ENCODE results near the gene E2F8. TPM values are rescaled to one million over a fixed set of nuclear protein-coding genes. Genes with fewer than 3 reads are reported as not detected.

Gene E2F8
- total and polyA plus RNA-seq, 7 experiments from 2014 or later, result 0.17 to 25.4 TPM; not detected in 5

- Histone ChIP-seq H3K4me1 (ENCODE audit: control insufficient read depth in 2 of 2, insufficient read depth in 2 of 2, low read length in 2 of 2) (no peaks in the 10 kb centered on the region), H3K27me3 (ENCODE audit: control insufficient read depth in 2 of 2, insufficient read depth in 2 of 2, low read length in 2 of 2) (no peaks in the 10 kb centered on the region), H3K9me3 (ENCODE audit: control insufficient read depth in 2 of 3, low read length in 3 of 3) (no peaks in the 10 kb centered on the region), H3K4me3 (ENCODE audit: low read length) (no peak overlapping the region), H3K27ac (ENCODE audit: low read depth, low read length) (no peak overlapping the region), H3K36me3 (ENCODE audit: control insufficient read depth in 2 of 3, insufficient read depth in 3 of 3, low read length in 3 of 3) (no peaks in the 10 kb centered on the region)
- ATAC-seq, result no peak
- H3K4me1 Mint-ChIP-seq, result no peaks in the 10 kb centered on the region
- intact Hi-C loops (cut with micrococcal nuclease), result no loop called here
- CTCF ChIA-PET, result no interaction called here
- peaks cover 0 to 29% (median 11%) of the 10 kb centered on the region in 5 donors for H3K27me3 Mint-ChIP-seq
- H3K4me3 Mint-ChIP-seq, result no peak overlapping the region
- no peak for DNase-seq
- peaks cover 0 to 10% (median 0%) of the 10 kb centered on the region in 5 donors for H3K36me3 Mint-ChIP-seq
- POLR2A ChIA-PET, result no interaction called here
- no peak overlapping the region for H3K27ac Mint-ChIP-seq
- peaks cover 0 to 2% (median 0%) of the 10 kb centered on the region in 11 donors for H3K9me3 Mint-ChIP-seq
Measured at GRCh38 chr11:19218216-19218615, 22.5 kb downstream of the E2F8 start.

DNA sequence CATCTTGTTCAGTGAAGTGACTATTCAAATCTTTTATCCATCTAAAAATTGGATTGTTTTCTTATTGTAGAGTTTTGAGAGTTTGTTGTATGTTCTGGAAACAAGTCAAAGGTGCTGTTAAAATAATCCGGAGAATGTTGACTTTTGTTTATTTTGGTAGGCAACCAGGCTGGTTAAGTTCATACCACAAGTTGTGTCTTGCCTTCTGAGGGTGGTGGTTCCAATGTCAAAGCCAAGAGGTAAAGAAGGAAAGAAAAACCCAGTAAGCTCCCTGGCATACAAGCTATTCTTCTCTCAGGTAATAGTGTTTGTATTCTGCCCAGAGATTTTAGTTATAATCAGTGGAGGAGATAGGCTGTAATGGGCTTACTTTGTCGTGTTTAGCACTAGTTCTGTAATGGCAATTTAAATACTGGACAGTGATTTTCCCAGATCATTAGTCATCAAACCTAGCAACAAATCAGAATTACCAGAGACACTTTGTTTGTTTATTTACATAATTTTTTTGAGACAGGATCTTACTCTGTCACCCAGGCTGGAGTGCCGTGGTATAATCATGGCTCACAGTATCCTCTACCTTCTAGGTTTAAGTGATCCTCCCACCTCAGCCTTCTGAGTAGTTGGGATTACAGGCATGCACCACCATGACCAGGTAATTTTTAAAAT, 23.9 kb downstream of the E2F8 start:
- Histone ChIP-seq H3K4me1 (ENCODE audit: control insufficient read depth in 2 of 2, insufficient read depth in 2 of 2, low read length in 2 of 2) (no peaks in the 10 kb centered on the region), H3K4me3 (ENCODE audit: low read length) (no peak overlapping the region), H3K36me3 (ENCODE audit: control insufficient read depth in 2 of 3, insufficient read depth in 3 of 3, low read length in 3 of 3) (no peaks in the 10 kb centered on the region), H3K27ac (ENCODE audit: low read depth, low read length) (no peak overlapping the region), H3K9me3 (ENCODE audit: control insufficient read depth in 2 of 3, low read length in 3 of 3) (no peaks in the 10 kb centered on the region), H3K27me3 (ENCODE audit: control insufficient read depth in 2 of 2, insufficient read depth in 2 of 2, low read length in 2 of 2) (no peaks in the 10 kb centered on the region)
- ATAC-seq (no peak), DNase-seq (no peak)
- Mint-ChIP-seq H3K27me3 (peaks cover 0 to 36% (median 19%) of the 10 kb centered on the region in 5 donors), H3K36me3 (no peaks in the 10 kb centered on the region), H3K4me3 (no peak overlapping the region), H3K9me3 (peaks cover 0 to 2% (median 0%) of the 10 kb centered on the region in 11 donors), H3K27ac (no peak overlapping the region), H3K4me1 (no peaks in the 10 kb centered on the region)
- CTCF ChIA-PET, result no interaction called here
- intact Hi-C loops (cut with micrococcal nuclease), result no loop called here
- POLR2A ChIA-PET, result no interaction called here

DNA sequence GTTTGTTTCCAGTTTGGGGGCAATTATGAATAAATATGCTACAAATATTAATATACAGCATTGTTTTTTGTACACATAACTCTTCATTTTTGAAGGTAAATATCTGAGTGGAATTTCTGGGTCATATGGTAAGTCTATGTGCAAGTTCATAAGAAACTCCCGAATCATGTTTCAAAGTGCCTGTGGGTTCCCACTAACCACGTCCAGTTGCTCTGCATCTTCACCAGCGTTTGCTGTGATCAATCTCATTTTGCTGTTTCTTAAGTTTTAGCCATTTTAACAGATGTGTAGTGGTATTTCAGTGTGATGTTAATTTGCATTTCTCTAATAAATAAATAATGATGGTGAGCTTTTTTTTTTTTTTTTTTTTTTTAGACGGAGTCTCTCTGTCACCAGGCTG, 24.7 kb downstream of the E2F8 start:
- Histone ChIP-seq H3K27ac (ENCODE audit: low read depth, low read length) (no peak overlapping the region), H3K4me1 (ENCODE audit: control insufficient read depth in 2 of 2, insufficient read depth in 2 of 2, low read length in 2 of 2) (no peaks in the 10 kb centered on the region), H3K27me3 (ENCODE audit: control insufficient read depth in 2 of 2, insufficient read depth in 2 of 2, low read length in 2 of 2) (no peaks in the 10 kb centered on the region), H3K9me3 (ENCODE audit: control insufficient read depth in 2 of 3, low read length in 3 of 3) (no peaks in the 10 kb centered on the region), H3K4me3 (ENCODE audit: low read length) (no peak overlapping the region), H3K36me3 (ENCODE audit: control insufficient read depth in 2 of 3, insufficient read depth in 3 of 3, low read length in 3 of 3) (no peaks in the 10 kb centered on the region)
- intact Hi-C loops (cut with micrococcal nuclease), result no loop called here
- H3K9me3 Mint-ChIP-seq, result peaks cover 0 to 2% (median 0%) of the 10 kb centered on the region in 11 donors
- no peaks in the 10 kb centered on the region for H3K36me3 Mint-ChIP-seq
- ChIA-PET POLR2A (interaction anchor here (1.1 kb wide), 1 partner anchor 8 kb away, joined by 3 read pairs; no protein-coding TSS in a partner anchor), CTCF (no interaction called here)
- peaks cover 0 to 37% (median 19%) of the 10 kb centered on the region in 5 donors for H3K27me3 Mint-ChIP-seq
- DNase-seq, result no peak
- ATAC-seq, result no peak
- no peak overlapping the region for H3K4me3 Mint-ChIP-seq
- H3K27ac Mint-ChIP-seq, result no peak overlapping the region
- no peaks in the 10 kb centered on the region for H3K4me1 Mint-ChIP-seq

DNA sequence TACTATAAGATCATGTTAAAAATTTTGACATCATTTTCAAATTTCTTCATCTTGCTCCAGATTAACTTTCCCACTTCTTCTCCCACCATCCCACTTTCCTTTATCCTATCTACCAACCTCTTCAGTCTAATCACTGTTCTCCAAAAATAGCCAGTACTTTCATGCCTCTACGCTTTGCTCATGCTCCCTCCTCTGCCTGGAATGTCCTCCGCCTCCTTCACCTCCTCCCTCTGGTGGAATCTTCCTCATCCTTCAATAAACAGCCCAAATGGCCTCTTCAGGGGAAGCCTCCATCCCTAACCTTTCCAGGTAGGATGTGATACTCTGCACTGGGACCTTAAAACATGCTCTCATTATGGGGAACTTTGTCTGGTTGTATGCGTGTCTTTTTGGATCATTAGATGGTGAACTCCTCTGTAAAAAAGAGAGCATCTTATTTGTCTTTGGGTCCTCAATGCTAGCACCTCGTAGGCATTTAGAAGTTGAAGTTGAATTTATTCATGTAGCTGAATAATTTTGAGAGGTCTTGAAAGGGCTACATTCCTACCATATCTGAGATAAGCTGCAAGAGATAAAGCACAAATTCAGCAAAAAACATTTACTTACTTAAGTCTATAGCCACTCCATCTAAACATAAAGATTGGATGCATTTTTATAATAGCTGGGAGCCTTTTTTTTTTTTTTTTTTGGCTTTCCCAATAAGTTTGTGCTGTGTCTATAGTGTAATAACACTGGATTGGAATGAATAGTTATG, 31.0 kb downstream of the E2F8 start:
- ChIA-PET POLR2A (no interaction called here), CTCF (no interaction called here)
- H3K27me3 ChIP-seq (ENCODE audit: control insufficient read depth in 2 of 2, insufficient read depth in 2 of 2, low read length in 2 of 2), result no peaks in the 10 kb centered on the region
- no peak for ATAC-seq
- no peak overlapping the region for H3K27ac ChIP-seq (ENCODE audit: low read depth, low read length)
- Mint-ChIP-seq H3K27ac (no peak overlapping the region), H3K36me3 (no peaks in the 10 kb centered on the region), H3K9me3 (peaks cover 0 to 2% (median 0%) of the 10 kb centered on the region in 11 donors), H3K4me1 (no peaks in the 10 kb centered on the region), H3K27me3 (peaks cover 20 to 46% (median 28%) of the 10 kb centered on the region in 5 donors), H3K4me3 (no peak overlapping the region)
- intact Hi-C loops (cut with micrococcal nuclease), result no loop called here
- no peaks in the 10 kb centered on the region for H3K36me3 ChIP-seq (ENCODE audit: control insufficient read depth in 2 of 3, insufficient read depth in 3 of 3, low read length in 3 of 3)
- H3K4me3 ChIP-seq (ENCODE audit: low read length), result no peak overlapping the region
- H3K4me1 ChIP-seq (ENCODE audit: control insufficient read depth in 2 of 2, insufficient read depth in 2 of 2, low read length in 2 of 2), result no peaks in the 10 kb centered on the region
- no peaks in the 10 kb centered on the region for H3K9me3 ChIP-seq (ENCODE audit: control insufficient read depth in 2 of 3, low read length in 3 of 3)
- DNase-seq, result no peak

DNA sequence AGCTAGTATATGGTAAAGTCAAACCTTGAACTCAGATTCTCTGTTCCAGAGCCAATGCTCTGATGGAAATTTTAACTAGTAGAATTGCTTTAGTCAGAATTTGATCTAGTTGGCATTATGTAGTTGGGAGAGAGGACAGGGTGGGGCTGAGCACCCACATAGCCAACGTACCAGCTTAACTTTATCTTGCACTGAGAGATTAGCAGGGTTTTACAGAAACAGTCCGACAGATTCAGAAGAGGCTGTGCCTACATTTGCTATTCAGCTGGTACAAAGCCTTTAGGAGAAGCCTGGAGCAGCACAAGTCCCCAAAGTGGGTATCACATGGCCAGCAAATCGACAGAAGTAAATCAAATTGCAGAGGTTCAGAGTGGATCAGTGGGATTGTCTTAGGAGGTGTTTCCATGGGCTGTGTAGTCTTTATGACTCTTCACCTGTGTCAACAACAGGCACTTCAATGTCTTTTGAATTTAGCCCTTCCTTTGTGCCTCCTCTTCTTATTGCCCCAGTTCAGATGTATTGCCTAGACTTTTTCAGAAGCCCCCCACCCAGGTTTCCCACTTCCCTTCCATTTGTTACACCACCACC, 31.7 kb downstream of the E2F8 start:
- Mint-ChIP-seq H3K4me3 (no peak overlapping the region), H3K36me3 (no peaks in the 10 kb centered on the region), H3K9me3 (peaks cover 0 to 2% (median 0%) of the 10 kb centered on the region in 11 donors), H3K27me3 (peaks cover 15 to 38% (median 27%) of the 10 kb centered on the region in 5 donors), H3K27ac (no peak overlapping the region), H3K4me1 (no peaks in the 10 kb centered on the region)
- ATAC-seq, result no peak
- Histone ChIP-seq H3K4me3 (ENCODE audit: low read length) (no peak overlapping the region), H3K36me3 (ENCODE audit: control insufficient read depth in 2 of 3, insufficient read depth in 3 of 3, low read length in 3 of 3) (no peaks in the 10 kb centered on the region), H3K4me1 (ENCODE audit: control insufficient read depth in 2 of 2, insufficient read depth in 2 of 2, low read length in 2 of 2) (no peaks in the 10 kb centered on the region), H3K9me3 (ENCODE audit: control insufficient read depth in 2 of 3, low read length in 3 of 3) (no peaks in the 10 kb centered on the region), H3K27me3 (ENCODE audit: control insufficient read depth in 2 of 2, insufficient read depth in 2 of 2, low read length in 2 of 2) (no peaks in the 10 kb centered on the region), H3K27ac (ENCODE audit: low read depth, low read length) (no peak overlapping the region)
- intact Hi-C loops (cut with micrococcal nuclease), result no loop called here
- ChIA-PET POLR2A (no interaction called here), CTCF (no interaction called here)
- no peak for DNase-seq

- Histone ChIP-seq H3K4me3 (ENCODE audit: low read length) (no peak overlapping the region), H3K9me3 (ENCODE audit: control insufficient read depth in 2 of 3, low read length in 3 of 3) (no peaks in the 10 kb centered on the region), H3K27ac (ENCODE audit: low read depth, low read length) (no peak overlapping the region), H3K27me3 (ENCODE audit: control insufficient read depth in 2 of 2, insufficient read depth in 2 of 2, low read length in 2 of 2) (peaks cover 0 to under 1% of the 10 kb centered on the region in 2 donors), H3K4me1 (ENCODE audit: control insufficient read depth in 2 of 2, insufficient read depth in 2 of 2, low read length in 2 of 2) (no peaks in the 10 kb centered on the region), H3K36me3 (ENCODE audit: control insufficient read depth in 2 of 3, insufficient read depth in 3 of 3, low read length in 3 of 3) (no peaks in the 10 kb centered on the region)
- H3K4me3 Mint-ChIP-seq, result no peak overlapping the region
- no peak overlapping the region for H3K27ac Mint-ChIP-seq
- peaks cover 9 to 30% (median 27%) of the 10 kb centered on the region in 5 donors for H3K27me3 Mint-ChIP-seq
- H3K36me3 Mint-ChIP-seq, result no peaks in the 10 kb centered on the region
- ChIA-PET POLR2A (no interaction called here), CTCF (no interaction called here)
- peaks cover 0 to 2% (median 0%) of the 10 kb centered on the region in 11 donors for H3K9me3 Mint-ChIP-seq
- intact Hi-C loops (cut with micrococcal nuclease), result no loop called here
- H3K4me1 Mint-ChIP-seq, result no peaks in the 10 kb centered on the region
- no peak for ATAC-seq
- no peak for DNase-seq
Measured at GRCh38 chr11:19208181-19208580, 32.6 kb downstream of the E2F8 start.

Data from naive thymus-derived CD4-positive, alpha-beta T cell (primary cell).